GM18517 (cell line): ENCODE results near the gene ADAMTS2.

Experiments
- ATAC-seq: cut with Tn5 transposase; IDR thresholded peaks from one replicate; pipeline ENCODE4 v1.9.1; 2021; ENCODE audit warnings: mild to moderate bottlenecking, moderate library complexity; ENCODE audit not compliant: unreplicated experiment

ADAMTS2 gene

GRCh38 chr5:179373101-179373934 lies 28.1 kb upstream of the ADAMTS2 start:
- no peak for ATAC-seq

GRCh38 chr5:179371681-179372680 lies 26.7 kb upstream of the ADAMTS2 start:
- ATAC-seq = no peak

GRCh38 chr5:179371121-179371510 lies 25.9 kb upstream of the ADAMTS2 start:
- no peak for ATAC-seq

- no peak for ATAC-seq
These were observed 25.3 kb upstream of the ADAMTS2 start for GRCh38 chr5:179370490-179371120.

- no peak for ATAC-seq
These were observed 24.2 kb upstream of the ADAMTS2 start for GRCh38 chr5:179369530-179369884.

GRCh38 chr5:179368806-179369529 lies 23.7 kb upstream of the ADAMTS2 start:
- ATAC-seq = no peak

GRCh38 chr5:179368126-179368805 lies 23.0 kb upstream of the ADAMTS2 start:
- no peak for ATAC-seq

GRCh38 chr5:179367491-179367890 lies 22.2 kb upstream of the ADAMTS2 start:
- no peak for ATAC-seq

GRCh38 chr5:179362355-179362754 lies 17.1 kb upstream of the ADAMTS2 start:
- ATAC-seq = no peak

GRCh38 chr5:179361037-179361603 lies 15.9 kb upstream of the ADAMTS2 start:
- ATAC-seq = no peak

- no peak for ATAC-seq
These were observed 11.8 kb upstream of the ADAMTS2 start for GRCh38 chr5:179357031-179357430.

GRCh38 chr5:179355976-179356974 lies 11.0 kb upstream of the ADAMTS2 start:
- ATAC-seq = no peak

GRCh38 chr5:179354305-179354882 lies 9.1 kb upstream of the ADAMTS2 start:
- ATAC-seq = no peak

- ATAC-seq = no peak
These were observed 3.6 kb upstream of the ADAMTS2 start for GRCh38 chr5:179348843-179349242.

- ATAC-seq = no peak
These were observed 2.8 kb upstream of the ADAMTS2 start for GRCh38 chr5:179348011-179348530.

- no peak for ATAC-seq
These were observed 2.3 kb upstream of the ADAMTS2 start for GRCh38 chr5:179347581-179347980.

GRCh38 chr5:179346875-179347274 lies 1.6 kb upstream of the ADAMTS2 start:
- ATAC-seq = no peak

GRCh38 chr5:179346401-179346800 lies 1.1 kb upstream of the ADAMTS2 start:
- ATAC-seq = no peak
